ENCODE data around the gene IPO5.
"Not testable (repeated sequence)": the region's sequence is repeated elsewhere in the genome, so short reads cannot be mapped to it uniquely, and the experiment has no call there.

The IPO5 gene

GRCh38 chr13:97933776-97934175, 19.7 kb upstream of the IPO5 start:
- Histone ChIP-seq H3K9me3 (ENCODE audit: control insufficient read depth, insufficient read depth, low read depth, low read length) (no peaks in the 10 kb centered on the region), H3K27me3 (ENCODE audit: control insufficient read depth, insufficient read depth, low read length) (no peaks in the 10 kb centered on the region), H3K36me3 (ENCODE audit: control insufficient read depth, insufficient read depth, low read length) (no peaks in the 10 kb centered on the region), H3K4me1 (ENCODE audit: control insufficient read depth, insufficient read depth, low read length) (peaks cover 7% of the 10 kb centered on the region; the same call in 1 of the 2 replicates), H3K27ac (ENCODE audit: low read depth, low read length) (no peak overlapping the region), H3K9ac (ENCODE audit: low read length) (no peak overlapping the region), H3K4me3 (ENCODE audit: low read depth, low read length) (no peak overlapping the region)

GRCh38 chr13:97934590-97934989, 18.9 kb upstream of the IPO5 start:
- Histone ChIP-seq H3K4me3 (ENCODE audit: low read depth, low read length) (no peak overlapping the region), H3K27ac (ENCODE audit: low read depth, low read length) (no peak overlapping the region), H3K27me3 (ENCODE audit: control insufficient read depth, insufficient read depth, low read length) (no peaks in the 10 kb centered on the region), H3K9me3 (ENCODE audit: control insufficient read depth, insufficient read depth, low read depth, low read length) (no peaks in the 10 kb centered on the region), H3K9ac (ENCODE audit: low read length) (no peak overlapping the region), H3K36me3 (ENCODE audit: control insufficient read depth, insufficient read depth, low read length) (no peaks in the 10 kb centered on the region), H3K4me1 (ENCODE audit: control insufficient read depth, insufficient read depth, low read length) (peaks cover 7% of the 10 kb centered on the region; the same call in 1 of the 2 replicates)

- H3K27ac ChIP-seq (ENCODE audit: low read depth, low read length) = no peak overlapping the region
- H3K4me3 ChIP-seq (ENCODE audit: low read depth, low read length) = no peak overlapping the region
- H3K4me1 ChIP-seq (ENCODE audit: control insufficient read depth, insufficient read depth, low read length) = peaks cover 7% of the 10 kb centered on the region; the same call in 1 of the 2 replicates
- H3K9ac ChIP-seq (ENCODE audit: low read length) = no peak overlapping the region
- H3K27me3 ChIP-seq (ENCODE audit: control insufficient read depth, insufficient read depth, low read length) = no peaks in the 10 kb centered on the region
- H3K9me3 ChIP-seq (ENCODE audit: control insufficient read depth, insufficient read depth, low read depth, low read length) = no peaks in the 10 kb centered on the region
- H3K36me3 ChIP-seq (ENCODE audit: control insufficient read depth, insufficient read depth, low read length) = no peaks in the 10 kb centered on the region
These were observed 18.4 kb upstream of the IPO5 start for GRCh38 chr13:97935071-97935470.

GRCh38 chr13:97936036-97936435, 17.4 kb upstream of the IPO5 start:
- Histone ChIP-seq H3K9me3 (ENCODE audit: control insufficient read depth, insufficient read depth, low read depth, low read length) (no peaks in the 10 kb centered on the region), H3K27ac (ENCODE audit: low read depth, low read length) (no peak overlapping the region), H3K9ac (ENCODE audit: low read length) (no peak overlapping the region), H3K36me3 (ENCODE audit: control insufficient read depth, insufficient read depth, low read length) (no peaks in the 10 kb centered on the region), H3K4me3 (ENCODE audit: low read depth, low read length) (no peak overlapping the region), H3K27me3 (ENCODE audit: control insufficient read depth, insufficient read depth, low read length) (no peaks in the 10 kb centered on the region), H3K4me1 (ENCODE audit: control insufficient read depth, insufficient read depth, low read length) (peaks cover 7% of the 10 kb centered on the region; the same call in 1 of the 2 replicates)

GRCh38 chr13:97938706-97939475, 14.6 kb upstream of the IPO5 start:
- no peak overlapping the region for H3K4me3 ChIP-seq (ENCODE audit: low read depth, low read length)
- no peaks in the 10 kb centered on the region for H3K9me3 ChIP-seq (ENCODE audit: control insufficient read depth, insufficient read depth, low read depth, low read length)
- no peak overlapping the region for H3K27ac ChIP-seq (ENCODE audit: low read depth, low read length)
- peaks cover 7% of the 10 kb centered on the region; the same call in 1 of the 2 replicates for H3K4me1 ChIP-seq (ENCODE audit: control insufficient read depth, insufficient read depth, low read length)
- H3K36me3 ChIP-seq (ENCODE audit: control insufficient read depth, insufficient read depth, low read length) = no peaks in the 10 kb centered on the region
- H3K9ac ChIP-seq (ENCODE audit: low read length) = no peak overlapping the region
- H3K27me3 ChIP-seq (ENCODE audit: control insufficient read depth, insufficient read depth, low read length) = no peaks in the 10 kb centered on the region

GRCh38 chr13:97944396-97945029, 9.0 kb upstream of the IPO5 start:
- no peak overlapping the region for H3K9ac ChIP-seq (ENCODE audit: low read length)
- no peaks in the 10 kb centered on the region for H3K27me3 ChIP-seq (ENCODE audit: control insufficient read depth, insufficient read depth, low read length)
- no peak overlapping the region for H3K27ac ChIP-seq (ENCODE audit: low read depth, low read length)
- H3K4me3 ChIP-seq (ENCODE audit: low read depth, low read length) = no peak overlapping the region
- H3K36me3 ChIP-seq (ENCODE audit: control insufficient read depth, insufficient read depth, low read length) = no peaks in the 10 kb centered on the region
- H3K9me3 ChIP-seq (ENCODE audit: control insufficient read depth, insufficient read depth, low read depth, low read length) = no peaks in the 10 kb centered on the region
- no peaks in the 10 kb centered on the region for H3K4me1 ChIP-seq (ENCODE audit: control insufficient read depth, insufficient read depth, low read length)

GRCh38 chr13:97945342-97945741, 8.1 kb upstream of the IPO5 start:
- Histone ChIP-seq H3K27ac (ENCODE audit: low read depth, low read length) (no peak overlapping the region), H3K4me1 (ENCODE audit: control insufficient read depth, insufficient read depth, low read length) (no peaks in the 10 kb centered on the region), H3K4me3 (ENCODE audit: low read depth, low read length) (no peak overlapping the region), H3K27me3 (ENCODE audit: control insufficient read depth, insufficient read depth, low read length) (no peaks in the 10 kb centered on the region), H3K36me3 (ENCODE audit: control insufficient read depth, insufficient read depth, low read length) (no peaks in the 10 kb centered on the region), H3K9ac (ENCODE audit: low read length) (no peak overlapping the region), H3K9me3 (ENCODE audit: control insufficient read depth, insufficient read depth, low read depth, low read length) (peaks cover 3% of the 10 kb centered on the region; the same call in 1 of the 2 replicates)

GRCh38 chr13:97945792-97946419, 7.6 kb upstream of the IPO5 start:
- Histone ChIP-seq H3K4me1 (ENCODE audit: control insufficient read depth, insufficient read depth, low read length) (no peaks in the 10 kb centered on the region), H3K9ac (ENCODE audit: low read length) (no peak overlapping the region), H3K27me3 (ENCODE audit: control insufficient read depth, insufficient read depth, low read length) (no peaks in the 10 kb centered on the region), H3K4me3 (ENCODE audit: low read depth, low read length) (no peak overlapping the region), H3K36me3 (ENCODE audit: control insufficient read depth, insufficient read depth, low read length) (no peaks in the 10 kb centered on the region), H3K9me3 (ENCODE audit: control insufficient read depth, insufficient read depth, low read depth, low read length) (peaks cover 6% of the 10 kb centered on the region), H3K27ac (ENCODE audit: low read depth, low read length) (no peak overlapping the region)

DNA sequence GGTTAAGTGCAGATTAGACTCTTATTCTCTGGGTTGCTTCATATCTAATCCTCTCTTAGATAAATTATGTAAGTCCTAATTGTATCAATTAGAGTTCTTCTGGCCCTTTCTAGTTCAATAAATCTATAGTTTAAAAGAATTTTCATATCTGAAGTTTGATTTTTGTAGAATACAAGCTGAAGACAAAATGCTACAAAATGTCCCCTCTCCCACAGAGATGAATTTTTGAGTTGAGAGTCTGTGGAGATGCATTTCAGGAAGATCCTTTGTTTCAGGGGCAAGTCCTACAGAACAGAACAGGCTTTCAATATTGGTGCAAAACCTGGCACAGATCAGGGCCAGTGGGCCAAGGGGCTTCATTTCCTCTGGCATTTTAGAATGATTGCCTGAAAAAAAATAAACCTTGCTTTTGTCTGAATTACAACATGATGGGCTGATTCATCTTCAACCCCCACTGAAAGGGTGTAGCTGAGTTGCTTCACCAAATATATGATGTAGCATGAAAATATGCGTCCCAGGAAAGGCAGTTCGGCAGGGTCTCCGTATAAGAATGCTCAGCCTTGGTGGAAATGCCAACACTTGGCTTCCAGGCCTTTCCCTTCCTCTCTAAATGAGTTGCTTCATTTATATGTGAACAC, 6.4 kb upstream of the IPO5 start:
- Histone ChIP-seq H3K9ac (ENCODE audit: low read length) (no peak overlapping the region), H3K36me3 (ENCODE audit: control insufficient read depth, insufficient read depth, low read length) (no peaks in the 10 kb centered on the region), H3K27ac (ENCODE audit: low read depth, low read length) (no peak overlapping the region), H3K4me1 (ENCODE audit: control insufficient read depth, insufficient read depth, low read length) (no peaks in the 10 kb centered on the region), H3K9me3 (ENCODE audit: control insufficient read depth, insufficient read depth, low read depth, low read length) (peaks cover 6% of the 10 kb centered on the region), H3K27me3 (ENCODE audit: control insufficient read depth, insufficient read depth, low read length) (no peaks in the 10 kb centered on the region), H3K4me3 (ENCODE audit: low read depth, low read length) (no peak overlapping the region)

GRCh38 chr13:97948041-97948440, 5.4 kb upstream of the IPO5 start:
- Histone ChIP-seq H3K27me3 (ENCODE audit: control insufficient read depth, insufficient read depth, low read length) (no peaks in the 10 kb centered on the region), H3K4me1 (ENCODE audit: control insufficient read depth, insufficient read depth, low read length) (no peaks in the 10 kb centered on the region), H3K36me3 (ENCODE audit: control insufficient read depth, insufficient read depth, low read length) (no peaks in the 10 kb centered on the region), H3K9me3 (ENCODE audit: control insufficient read depth, insufficient read depth, low read depth, low read length) (peaks cover 6% of the 10 kb centered on the region), H3K9ac (ENCODE audit: low read length) (no peak overlapping the region), H3K27ac (ENCODE audit: low read depth, low read length) (no peak overlapping the region), H3K4me3 (ENCODE audit: low read depth, low read length) (no peak overlapping the region)

GRCh38 chr13:97949316-97949715, 4.2 kb upstream of the IPO5 start:
- H3K27ac ChIP-seq (ENCODE audit: low read depth, low read length); H3K36me3 ChIP-seq (ENCODE audit: control insufficient read depth, insufficient read depth, low read length); H3K4me3 ChIP-seq (ENCODE audit: low read depth, low read length); H3K27me3 ChIP-seq (ENCODE audit: control insufficient read depth, insufficient read depth, low read length); H3K9ac ChIP-seq (ENCODE audit: low read length); H3K9me3 ChIP-seq (ENCODE audit: control insufficient read depth, insufficient read depth, low read depth, low read length); H3K4me1 ChIP-seq (ENCODE audit: control insufficient read depth, insufficient read depth, low read length): not testable (repeated sequence)

Measured in HUES6 (cell line).